ENCODE results near the gene GDF15. TPM values are rescaled to one million over a fixed set of nuclear protein-coding genes. Genes with fewer than 3 reads are reported as not detected.
A peak's percentile ranks its signal among the peaks of the same experiment; 100 is the strongest.

Gene GDF15
- total RNA-seq, 4 donors from 2014 or later = 0.76 to 2.3 TPM; not detected in 2

DNA sequence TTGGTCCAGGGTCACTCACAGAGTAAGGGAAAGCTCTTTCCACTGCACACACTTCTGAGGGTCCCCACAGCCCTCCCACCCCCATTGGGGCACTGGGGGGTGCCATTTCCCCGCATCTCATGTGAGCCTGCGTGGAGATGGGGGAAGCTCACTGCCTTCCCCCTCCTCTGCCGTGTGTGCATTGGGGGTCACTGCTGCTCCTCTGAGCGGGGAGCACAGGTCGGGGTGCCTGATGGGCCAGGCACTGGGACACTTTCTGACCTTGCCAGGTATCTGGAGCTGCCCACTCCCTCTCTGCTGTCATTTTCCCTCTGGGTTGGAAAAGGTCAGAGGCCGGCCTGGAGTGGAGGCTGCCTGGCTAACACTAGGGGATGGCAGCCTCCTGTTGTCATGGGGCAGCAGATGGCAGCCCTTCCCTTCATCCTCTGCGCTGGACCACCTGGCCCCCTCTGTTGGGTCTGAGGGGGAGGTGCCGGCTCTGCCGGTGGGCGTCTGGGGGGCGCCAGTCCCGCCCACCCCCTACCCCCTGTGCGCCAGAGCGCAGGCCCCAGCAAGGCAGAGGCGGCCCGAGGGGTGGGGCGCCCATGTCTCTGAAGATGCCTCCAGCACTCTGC lies 42.3 kb downstream of the GDF15 start:
- H3K4me1 ChIP-seq = peaks cover 30 to 85% (median 46%) of the 10 kb centered on the region in 3 donors
- peaks cover 0 to 6% (median 0%) of the 10 kb centered on the region in 3 donors for H3K36me3 ChIP-seq
- intact Hi-C loops (cut with DNase I) = no loop called here
- DNase-seq = no peak
- peaks cover 0 to 4% (median 0%) of the 10 kb centered on the region in 4 donors for H3K27me3 ChIP-seq
- WGBS, 2 donors = 70 to 74% methylated on average over 2 to 3 of the region's 17 CpGs
- H3K27ac ChIP-seq = peak overlapping the region; percentile 64 to 84 (median 74)
- no peaks in the 10 kb centered on the region for H3K9me3 ChIP-seq
- H3K4me3 ChIP-seq = peak overlapping the region in 2 of 4 donors; percentile 46 to 65
- TF ChIP-seq, protein P1, sequence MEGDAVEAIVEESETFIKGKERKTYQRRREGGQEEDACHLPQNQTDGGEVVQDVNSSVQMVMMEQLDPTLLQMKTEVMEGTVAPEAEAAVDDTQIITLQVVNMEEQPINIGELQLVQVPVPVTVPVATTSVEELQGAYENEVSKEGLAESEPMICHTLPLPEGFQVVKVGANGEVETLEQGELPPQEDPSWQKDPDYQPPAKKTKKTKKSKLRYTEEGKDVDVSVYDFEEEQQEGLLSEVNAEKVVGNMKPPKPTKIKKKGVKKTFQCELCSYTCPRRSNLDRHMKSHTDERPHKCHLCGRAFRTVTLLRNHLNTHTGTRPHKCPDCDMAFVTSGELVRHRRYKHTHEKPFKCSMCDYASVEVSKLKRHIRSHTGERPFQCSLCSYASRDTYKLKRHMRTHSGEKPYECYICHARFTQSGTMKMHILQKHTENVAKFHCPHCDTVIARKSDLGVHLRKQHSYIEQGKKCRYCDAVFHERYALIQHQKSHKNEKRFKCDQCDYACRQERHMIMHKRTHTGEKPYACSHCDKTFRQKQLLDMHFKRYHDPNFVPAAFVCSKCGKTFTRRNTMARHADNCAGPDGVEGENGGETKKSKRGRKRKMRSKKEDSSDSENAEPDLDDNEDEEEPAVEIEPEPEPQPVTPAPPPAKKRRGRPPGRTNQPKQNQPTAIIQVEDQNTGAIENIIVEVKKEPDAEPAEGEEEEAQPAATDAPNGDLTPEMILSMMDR (IDR thresholded peaks at IDR 0.05) = no peak

GRCh38 chr19:18428787-18429674 lies 43.1 kb downstream of the GDF15 start:
- peaks cover 0 to 5% (median 0%) of the 10 kb centered on the region in 4 donors for H3K27me3 ChIP-seq
- H3K36me3 ChIP-seq = peaks cover 0 to 6% (median 0%) of the 10 kb centered on the region in 3 donors
- no peaks in the 10 kb centered on the region for H3K9me3 ChIP-seq
- TF ChIP-seq POLR2A (IDR thresholded peaks at IDR 0.05) = no peak
- TF ChIP-seq, protein P1 (IDR thresholded peaks at IDR 0.05) = no peak
- intact Hi-C loops (cut with DNase I) = no loop called here
- 17% methylated on average over 2 of the region's 77 CpGs; no CpG with 5 or more reads in 1 of the 2 donors for WGBS, 2 donors
- DNase-seq = no peak
- H3K4me3 ChIP-seq = peak overlapping the region; percentile 15 to 65 (median 38)
- peaks cover 33 to 85% (median 41%) of the 10 kb centered on the region in 3 donors for H3K4me1 ChIP-seq
- H3K27ac ChIP-seq = peak overlapping the region; percentile 64 to 84 (median 74)

- Histone ChIP-seq H3K9me3 (no peaks in the 10 kb centered on the region), H3K27me3 (peaks cover 0 to 5% (median 0%) of the 10 kb centered on the region in 4 donors), H3K4me1 (peaks cover 35 to 84% (median 40%) of the 10 kb centered on the region in 3 donors), H3K36me3 (peaks cover 0 to 7% (median 0%) of the 10 kb centered on the region in 3 donors), H3K27ac (peak overlapping the region in 3 of 4 donors; percentile 64 to 84 (median 83)), H3K4me3 (peak overlapping the region in 2 of 4 donors; percentile 46 to 65)
- intact Hi-C loops (cut with DNase I) = no loop called here
- DNase-seq = no peak
- TF ChIP-seq POLR2A (IDR thresholded peaks at IDR 0.05) = no peak
- TF ChIP-seq, protein P1 (IDR thresholded peaks at IDR 0.05) = no peak
- 48 to 83% methylated on average over 2 to 9 of the region's 13 CpGs for WGBS, 2 donors
These were observed 43.9 kb downstream of the GDF15 start for GRCh38 chr19:18429717-18430416.

GRCh38 chr19:18430417-18431144 lies 44.6 kb downstream of the GDF15 start:
- Histone ChIP-seq H3K27me3 (peaks cover 0 to 5% (median 0%) of the 10 kb centered on the region in 4 donors), H3K4me3 (no peak overlapping the region), H3K27ac (no peak overlapping the region), H3K36me3 (peaks cover 0 to 14% (median 0%) of the 10 kb centered on the region in 3 donors), H3K4me1 (peaks cover 35 to 84% (median 35%) of the 10 kb centered on the region in 3 donors), H3K9me3 (no peaks in the 10 kb centered on the region)
- intact Hi-C loops (cut with DNase I) = no loop called here
- 65 to 90% methylated on average over 2 of the region's 21 CpGs for WGBS, 2 donors
- TF ChIP-seq, protein P1 (IDR thresholded peaks at IDR 0.05) = no peak
- TF ChIP-seq POLR2A (IDR thresholded peaks at IDR 0.05) = no peak
- DNase-seq = no peak

Measured in esophagus squamous epithelium (tissue), 5 donors.